H9 (cell line): Measurements from ENCODE around the gene RNU1-3. TPM values are rescaled to one million over a fixed set of nuclear protein-coding genes. Genes with fewer than 3 reads are reported as not detected.
"Not testable (repeated sequence)": the region's sequence is repeated elsewhere in the genome, so short reads cannot be mapped to it uniquely, and the experiment has no call there.

Experiments used
- DNase-seq: peaks from one replicate; pipeline ENCODE4 v3.0.0-alpha.2; 2017
- H2AFZ ChIP-seq: one replicate; pipeline ENCODE4 v1.6.1; 2013; ENCODE audit warnings: mild to moderate bottlenecking, low read length, control low read depth, moderate library complexity
- H2AK5ac ChIP-seq: 2 replicates; pipeline ENCODE4 v1.6.1; 2013; ENCODE audit warnings: low read length, control low read depth, mixed read lengths; ENCODE audit not compliant: insufficient read length
- H2BK120ac ChIP-seq: one replicate; pipeline ENCODE4 v1.6.1; 2013; ENCODE audit warnings: low read depth, mild to moderate bottlenecking, low read length, control low read depth, inconsistent platforms; ENCODE audit not compliant: poor library complexity, severe bottlenecking
- H2BK12ac ChIP-seq: 2 replicates; pipeline ENCODE4 v1.6.1; 2013; ENCODE audit warnings: low read length, control low read depth, mixed read lengths, low read depth; ENCODE audit not compliant: insufficient read length
- H2BK15ac ChIP-seq: 2 replicates; pipeline ENCODE4 v1.6.1; 2013; ENCODE audit warnings: low read depth, low read length, control low read depth
- H2BK20ac ChIP-seq: one replicate; pipeline ENCODE4 v1.6.1; 2013; ENCODE audit warnings: low read depth, mild to moderate bottlenecking, low read length, control low read depth, inconsistent platforms; ENCODE audit not compliant: poor library complexity, severe bottlenecking
- H2BK5ac ChIP-seq: 2 replicates; pipeline ENCODE4 v1.6.1; 2013; ENCODE audit warnings: low read length, control low read depth, mixed read lengths; ENCODE audit not compliant: insufficient read length
- H3K14ac ChIP-seq: 2 replicates; pipeline ENCODE4 v1.6.1; 2013; ENCODE audit warnings: low read length, control low read depth; ENCODE audit not compliant: insufficient read depth
- H3K18ac ChIP-seq: 2 replicates; pipeline ENCODE4 v1.6.1; 2013; ENCODE audit warnings: low read depth, mild to moderate bottlenecking, mixed read lengths, low read length, control low read depth; ENCODE audit not compliant: insufficient read length
- H3K23ac ChIP-seq: 2 replicates; pipeline ENCODE4 v1.6.1; 2013; ENCODE audit warnings: low read length, control low read depth, mixed read lengths, low read depth; ENCODE audit not compliant: insufficient read length
- H3K23me2 ChIP-seq: 2 replicates; pipeline ENCODE4 v1.6.1; 2013; ENCODE audit warnings: low read depth, mild to moderate bottlenecking, mixed read lengths, low read length, control low read depth; ENCODE audit not compliant: insufficient read length, poor library complexity, severe bottlenecking
- H3K27ac ChIP-seq: 2 replicates; pipeline ENCODE4 v1.5.1; 2013; ENCODE audit warnings: low read length, control low read depth, mixed read lengths, low read depth; ENCODE audit not compliant: insufficient read length
- H3K27me3 ChIP-seq: 2 replicates; pipeline ENCODE4 v1.6.1; 2013; ENCODE audit warnings: low read length, control low read depth, inconsistent platforms; ENCODE audit not compliant: insufficient read depth
- H3K4ac ChIP-seq: 2 replicates; pipeline ENCODE4 v1.6.1; 2013; ENCODE audit warnings: low read depth, mild to moderate bottlenecking, control low read depth, inconsistent platforms, low read length, moderate library complexity
- H3K4me1 ChIP-seq: 2 replicates; pipeline ENCODE4 v1.6.1; 2013; ENCODE audit warnings: low read length, control low read depth, inconsistent platforms; ENCODE audit not compliant: insufficient read depth
- H3K4me2 ChIP-seq: 2 replicates; pipeline ENCODE4 v1.6.1; 2013; ENCODE audit warnings: low read length, control low read depth, mixed read lengths; ENCODE audit not compliant: insufficient read length, insufficient read depth
- H3K56ac ChIP-seq: 2 replicates; pipeline ENCODE4 v1.6.1; 2013; ENCODE audit warnings: low read depth, mild to moderate bottlenecking, mixed read lengths, low read length, control low read depth; ENCODE audit not compliant: insufficient read length
- H3K79me1 ChIP-seq: 2 replicates; pipeline ENCODE4 v1.6.1; 2013; ENCODE audit warnings: low read depth, mild to moderate bottlenecking, moderate library complexity, low read length, control low read depth, inconsistent platforms; ENCODE audit not compliant: insufficient read depth, poor library complexity, severe bottlenecking
- H3K79me2 ChIP-seq: 2 replicates; pipeline ENCODE4 v1.6.1; 2013; ENCODE audit warnings: low read length, control low read depth, inconsistent platforms; ENCODE audit not compliant: insufficient read depth
- H3K9ac ChIP-seq: 2 replicates; pipeline ENCODE4 v1.6.1; 2013; ENCODE audit warnings: low read length, control low read depth, mixed read lengths; ENCODE audit not compliant: insufficient read length; ENCODE audit errors: extremely low read depth
- H3K9me3 ChIP-seq: one replicate; pipeline ENCODE4 v1.6.1; 2013; ENCODE audit warnings: low read depth, low read length, inconsistent platforms; ENCODE audit not compliant: control insufficient read depth
- H3T11ph ChIP-seq: one replicate; pipeline ENCODE4 v1.6.1; 2013; ENCODE audit warnings: mild to moderate bottlenecking, low read length, control low read depth, inconsistent platforms
- H4K20me1 ChIP-seq: one replicate; pipeline ENCODE4 v1.6.1; 2013; ENCODE audit not compliant: control insufficient read depth, insufficient read length, insufficient read depth
- H4K5ac ChIP-seq: 2 replicates; pipeline ENCODE4 v1.6.1; 2013; ENCODE audit warnings: low read depth, mild to moderate bottlenecking, mixed read lengths, low read length, control low read depth; ENCODE audit not compliant: insufficient read length
- H4K8ac ChIP-seq: replicated peaks from 2 replicates; pipeline ENCODE4 v1.6.1; 2013; ENCODE audit warnings: low read length, control low read depth, mixed read lengths, low read depth; ENCODE audit not compliant: insufficient read length
- H4K91ac ChIP-seq: 2 replicates; pipeline ENCODE4 v1.6.1; 2013; ENCODE audit warnings: low read depth, mild to moderate bottlenecking, moderate library complexity, mixed read lengths, low read length, control low read depth; ENCODE audit not compliant: insufficient read length
- H3K27ac Mint-ChIP-seq, 3 experiments: 2 replicates in 2 of 3; 3 replicates in 1 of 3; pipeline ENCODE4 v1.8.0; 2020 to 2021; ENCODE audit warnings: mixed read lengths in 3 of 3, mild to moderate bottlenecking in 1 of 3, moderate library complexity in 1 of 3
- H3K27me3 Mint-ChIP-seq: 2 replicates; pipeline ENCODE4 v1.8.0; 2021; ENCODE audit warnings: low read depth, mild to moderate bottlenecking, moderate library complexity, mixed read lengths
- H3K36me3 Mint-ChIP-seq, 3 experiments: 2 replicates in 2 of 3; 3 replicates in 1 of 3; pipeline ENCODE4 v1.8.0; 2020 to 2021; ENCODE audit warnings: low read depth in 3 of 3, mixed read lengths in 3 of 3; ENCODE audit not compliant: insufficient read depth in 1 of 3
- H3K4me1 Mint-ChIP-seq, 2 experiments: 2 replicates each; pipeline ENCODE4 v1.8.0; 2020; ENCODE audit warnings: mixed read lengths in 2 of 2
- H3K4me3 Mint-ChIP-seq, 2 experiments: 2 replicates in 1 of 2; 3 replicates in 1 of 2; pipeline ENCODE4 v1.8.0; 2020 to 2021; ENCODE audit warnings: mild to moderate bottlenecking in 2 of 2, mixed read lengths in 2 of 2, moderate library complexity in 1 of 2
- H3K9me3 Mint-ChIP-seq, 2 experiments: 2 replicates in 1 of 2; 3 replicates in 1 of 2; pipeline ENCODE4 v1.8.0; 2020; ENCODE audit warnings: mild to moderate bottlenecking in 2 of 2, mixed read lengths in 2 of 2, moderate library complexity in 1 of 2
- WGBS: extraction: QIAGEN DNeasy Blood & Tissue Kit; methylation state at CpG from one replicate; pipeline ENCODE4 v1.1.7; 2013; ENCODE audit warnings: missing lambda C conversion rate, low lambda C conversion rate, mixed read lengths; ENCODE audit not compliant: insufficient read length; ENCODE audit errors: extremely low coverage; 5-methylcytosine and 5-hydroxymethylcytosine counted together
- total RNA-seq: library from RNA; stranded (reverse); gene quantifications from 2 replicates; pipeline ENCODE4 v1.2.1, GENCODE V29; 2021

The RNU1-3 gene
- total RNA-seq, 1 experiment from 2014 or later: 2,051 TPM

GRCh38 chr1:16648250-16648649 lies 18.5 kb downstream of the RNU1-3 start:
- H3K23ac ChIP-seq, H3K4me1 Mint-ChIP-seq, H4K91ac ChIP-seq, H3K18ac ChIP-seq, H3K27me3 ChIP-seq, H2AK5ac ChIP-seq, H3K79me2 ChIP-seq, H3K27ac Mint-ChIP-seq, H3K14ac ChIP-seq, H3K9me3 Mint-ChIP-seq, H2BK12ac ChIP-seq, H3K9me3 ChIP-seq, H3K56ac ChIP-seq, H3K4me1 ChIP-seq, H3K79me1 ChIP-seq, H3K36me3 Mint-ChIP-seq, H2BK5ac ChIP-seq, H3K4ac ChIP-seq, H3T11ph ChIP-seq, H2BK20ac ChIP-seq, H3K4me2 ChIP-seq, H2BK120ac ChIP-seq, H3K9ac ChIP-seq, H3K27ac ChIP-seq, H2BK15ac ChIP-seq, H4K5ac ChIP-seq, H2AFZ ChIP-seq, H4K20me1 ChIP-seq, H4K8ac ChIP-seq: not testable (repeated sequence)
- Mint-ChIP-seq H3K27me3 (peaks cover 28% of the 10 kb centered on the region), H3K4me3 (peak overlapping the region in 1 of 2 experiments; percentile 37; a peak in 2 of 5 replicates)
- H3K23me2 ChIP-seq: peaks cover 14% of the 10 kb centered on the region
- DNase-seq: peak; percentile 30
- WGBS: no CpG with 5 or more reads among the region's 32 CpGs

- H3K27ac ChIP-seq, H2BK20ac ChIP-seq, H3K4me1 Mint-ChIP-seq, H3K23ac ChIP-seq, H3K56ac ChIP-seq, H2BK12ac ChIP-seq, H4K20me1 ChIP-seq, H3K9me3 ChIP-seq, H3K79me2 ChIP-seq, H2AK5ac ChIP-seq, H3K4me2 ChIP-seq, H2BK120ac ChIP-seq, H4K5ac ChIP-seq, H3K79me1 ChIP-seq, H3K36me3 Mint-ChIP-seq, H2BK5ac ChIP-seq, H2BK15ac ChIP-seq, H3T11ph ChIP-seq, H3K14ac ChIP-seq, H4K91ac ChIP-seq, H3K4ac ChIP-seq, H3K27ac Mint-ChIP-seq, H4K8ac ChIP-seq, H3K9me3 Mint-ChIP-seq, H3K27me3 ChIP-seq, H2AFZ ChIP-seq, DNase-seq, H3K4me1 ChIP-seq, H3K18ac ChIP-seq, H3K9ac ChIP-seq: not testable (repeated sequence)
- peak overlapping the region; percentile 61 to 66; a peak in 4 of 5 replicates for H3K4me3 Mint-ChIP-seq
- peaks cover 14% of the 10 kb centered on the region for H3K23me2 ChIP-seq
- peaks cover 26% of the 10 kb centered on the region for H3K27me3 Mint-ChIP-seq
- no CpG with 5 or more reads among the region's 84 CpGs for WGBS
Observed at GRCh38 chr1:16647179-16648176, 19.3 kb downstream of the RNU1-3 start.
